NT2/D1 (cell line): Measurements from ENCODE around the gene COMMD8.
"Not testable (repeated sequence)": the region's sequence is repeated elsewhere in the genome, so short reads cannot be mapped to it uniquely, and the experiment has no call there.

Experiments used
- DNase-seq: peaks from one replicate; pipeline ENCODE4 v3.0.0-alpha.2; 2011; ENCODE audit warnings: low read depth, low spot score
- H3K27me3 ChIP-seq: 2 replicates; pipeline ENCODE4 v1.6.0; 2011; ENCODE audit warnings: mild to moderate bottlenecking; ENCODE audit not compliant: insufficient read length, insufficient read depth
- H3K36me3 ChIP-seq: 2 replicates; pipeline ENCODE4 v1.6.1; 2011; ENCODE audit warnings: mild to moderate bottlenecking, low read length, mixed read lengths; ENCODE audit not compliant: insufficient read depth, insufficient read length
- H3K4me1 ChIP-seq: 2 replicates; pipeline ENCODE4 v1.5.1; 2011; ENCODE audit not compliant: insufficient read depth, insufficient read length
- H3K4me3 ChIP-seq: 2 replicates; pipeline ENCODE4 v1.5.1; 2011; ENCODE audit warnings: low read depth; ENCODE audit not compliant: insufficient read length
- H3K9ac ChIP-seq: 2 replicates; pipeline ENCODE4 v1.6.0; 2011; ENCODE audit warnings: low read depth; ENCODE audit not compliant: insufficient read length
- H3K9me3 ChIP-seq: 2 replicates; pipeline ENCODE4 v1.5.1; 2011; ENCODE audit warnings: mild to moderate bottlenecking, low read length; ENCODE audit not compliant: insufficient read depth
- SUZ12 ChIP-seq: IDR thresholded peaks from 2 replicates; pipeline ENCODE4 v1.6.1; 2011; ENCODE audit not compliant: insufficient read length, insufficient read depth; ENCODE audit errors: extremely low read depth
- YY1 ChIP-seq: IDR thresholded peaks from 2 replicates; pipeline ENCODE4 v1.6.1; 2011; ENCODE audit not compliant: insufficient read length, insufficient read depth
- ZNF274 ChIP-seq: IDR thresholded peaks from 2 replicates; pipeline ENCODE4 v1.6.1; 2011; ENCODE audit warnings: mild to moderate bottlenecking, low read depth, low read length

COMMD8 gene

DNA sequence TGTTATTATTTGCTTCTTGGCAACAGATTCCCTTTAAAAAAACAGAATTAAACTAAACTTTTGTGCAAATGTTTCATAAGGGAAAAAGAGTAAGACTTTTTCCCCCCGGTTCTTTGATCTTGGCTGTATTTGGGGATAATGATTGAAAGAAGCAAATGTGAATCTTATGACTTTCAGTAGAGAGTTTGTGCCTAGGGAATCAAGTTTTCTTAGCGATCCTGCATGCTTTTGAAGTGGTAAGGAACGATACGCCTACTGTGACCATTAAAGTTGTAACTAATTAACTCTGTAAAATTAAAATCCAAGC is 30.6 kb upstream of the COMMD8 start:
- Histone ChIP-seq H3K36me3 (no peaks in the 10 kb centered on the region), H3K4me3 (no peak overlapping the region), H3K9me3 (no peaks in the 10 kb centered on the region), H3K9ac (no peak overlapping the region), H3K27me3 (no peaks in the 10 kb centered on the region), H3K4me1 (no peaks in the 10 kb centered on the region)
- DNase-seq: no peak
- TF ChIP-seq SUZ12: no peak
- TF ChIP-seq ZNF274: no peak
- TF ChIP-seq YY1: no peak

- H3K4me3 ChIP-seq: no peak overlapping the region
- no peaks in the 10 kb centered on the region for H3K36me3 ChIP-seq
- no peak for DNase-seq
- no peaks in the 10 kb centered on the region for H3K27me3 ChIP-seq
- TF ChIP-seq SUZ12 (no peak), YY1 (no peak), ZNF274 (no peak)
- no peaks in the 10 kb centered on the region for H3K4me1 ChIP-seq
- no peak overlapping the region for H3K9ac ChIP-seq
- no peaks in the 10 kb centered on the region for H3K9me3 ChIP-seq
Observed at GRCh38 chr4:47493238-47494123, 30.0 kb upstream of the COMMD8 start.

- TF ChIP-seq SUZ12 (no peak), YY1 (no peak), ZNF274 (no peak)
- Histone ChIP-seq H3K9me3 (no peaks in the 10 kb centered on the region), H3K9ac (no peak overlapping the region), H3K4me3 (no peak overlapping the region), H3K4me1 (no peaks in the 10 kb centered on the region), H3K27me3 (peaks cover 6% of the 10 kb centered on the region), H3K36me3 (no peaks in the 10 kb centered on the region)
- peak; percentile 5 for DNase-seq
Observed at GRCh38 chr4:47490550-47490949, 27.0 kb upstream of the COMMD8 start.

- DNase-seq: no peak
- Histone ChIP-seq H3K4me3 (no peak overlapping the region), H3K4me1 (no peaks in the 10 kb centered on the region), H3K9ac (no peak overlapping the region), H3K27me3 (peaks cover 6% of the 10 kb centered on the region), H3K36me3 (no peaks in the 10 kb centered on the region), H3K9me3 (no peaks in the 10 kb centered on the region)
- TF ChIP-seq ZNF274 (no peak), YY1 (no peak), SUZ12 (no peak)
Observed at GRCh38 chr4:47488706-47489105, 25.2 kb upstream of the COMMD8 start.

GRCh38 chr4:47486727-47487126 is 23.2 kb upstream of the COMMD8 start:
- not testable (repeated sequence) for H3K9me3 ChIP-seq, H3K4me1 ChIP-seq, H3K27me3 ChIP-seq, H3K9ac ChIP-seq, H3K36me3 ChIP-seq, H3K4me3 ChIP-seq, DNase-seq

GRCh38 chr4:47486231-47486673 is 22.8 kb upstream of the COMMD8 start:
- H3K4me3 ChIP-seq: peak overlapping the region; percentile 76
- H3K27me3 ChIP-seq: peaks cover 6% of the 10 kb centered on the region
- no peaks in the 10 kb centered on the region for H3K9me3 ChIP-seq
- no peak overlapping the region for H3K9ac ChIP-seq
- no peaks in the 10 kb centered on the region for H3K4me1 ChIP-seq
- TF ChIP-seq YY1 (no peak), ZNF274 (no peak), SUZ12 (no peak)
- no peak for DNase-seq
- H3K36me3 ChIP-seq: no peaks in the 10 kb centered on the region

- Histone ChIP-seq H3K9ac (peak overlapping the region; percentile 74), H3K4me3 (peak overlapping the region; percentile 76), H3K9me3 (no peaks in the 10 kb centered on the region), H3K4me1 (no peaks in the 10 kb centered on the region), H3K36me3 (no peaks in the 10 kb centered on the region), H3K27me3 (peaks cover 6% of the 10 kb centered on the region)
- DNase-seq: no peak
- TF ChIP-seq YY1 (no peak), ZNF274 (no peak), SUZ12 (no peak)
Observed at GRCh38 chr4:47485768-47486167, 22.3 kb upstream of the COMMD8 start.
